GM23338 (cell line): ENCODE measurements around the gene PI4K2A. TPM values are rescaled to one million over a fixed set of nuclear protein-coding genes. Genes with fewer than 3 reads are reported as not detected.

ENCODE experiments used
- ATAC-seq: fragments of 200-7000 bp; cut with Tn5 transposase; 3 replicates; pipeline ENCODE4 v1.9.1; 2020
- DNase-seq: peaks from one replicate; pipeline ENCODE4 v3.0.0-alpha.2; 2015; ENCODE audit warnings: low spot score
- H2AFZ ChIP-seq: fragments of 200-600 bp; sonication (generic); 2 replicates; pipeline ENCODE4 v1.8.0; 2016; ENCODE audit warnings: antibody characterized with exemption, mild to moderate bottlenecking, moderate library complexity
- H3F3A ChIP-seq: fragments of 200-600 bp; sonication (generic); replicated peaks from 2 replicates; pipeline ENCODE4 v1.8.0; 2017; ENCODE audit warnings: antibody characterized with exemption, mixed run types, low read depth
- H3K27ac ChIP-seq: fragments of 200-600 bp; sonication (generic); 2 replicates; pipeline ENCODE4 v1.6.1; 2016; ENCODE audit warnings: low read depth
- H3K27me3 ChIP-seq: fragments of 200-600 bp; sonication (generic); 2 replicates; pipeline ENCODE4 v1.8.0; 2016; ENCODE audit warnings: mild to moderate bottlenecking, mixed run types, moderate library complexity; ENCODE audit not compliant: insufficient read depth
- H3K36me3 ChIP-seq: fragments of 200-600 bp; sonication (generic); 2 replicates; pipeline ENCODE4 v1.8.0; 2016; ENCODE audit warnings: mild to moderate bottlenecking; ENCODE audit not compliant: insufficient read depth
- H3K4me1 ChIP-seq: fragments of 200-600 bp; sonication (generic); 2 replicates; pipeline ENCODE4 v1.8.0; 2016; ENCODE audit warnings: mild to moderate bottlenecking, moderate library complexity; ENCODE audit not compliant: insufficient read depth
- H3K4me2 ChIP-seq: fragments of 200-600 bp; sonication (generic); 2 replicates; pipeline ENCODE4 v1.7.1; 2017; ENCODE audit warnings: mixed run types
- H3K4me3 ChIP-seq: fragments of 200-600 bp; sonication (generic); 2 replicates; pipeline ENCODE4 v1.6.1; 2016; ENCODE audit warnings: mixed run types
- H3K79me2 ChIP-seq: fragments of 200-600 bp; sonication (generic); replicated peaks from 2 replicates; pipeline ENCODE4 v1.8.0; 2017; ENCODE audit warnings: mild to moderate bottlenecking; ENCODE audit not compliant: insufficient read depth
- H3K9me2 ChIP-seq: fragments of 200-600 bp; sonication (generic); 2 replicates; pipeline ENCODE4 v1.8.0; 2017; ENCODE audit not compliant: insufficient read depth
- H4K20me1 ChIP-seq: fragments of 200-600 bp; sonication (generic); replicated peaks from 2 replicates; pipeline ENCODE4 v1.8.0; 2017; ENCODE audit warnings: mild to moderate bottlenecking; ENCODE audit not compliant: insufficient read depth
- H3K27ac Mint-ChIP-seq: 2 replicates; pipeline ENCODE4 v1.8.0; 2020; ENCODE audit warnings: inconsistent platforms, mild to moderate bottlenecking, moderate library complexity, mixed read lengths
- H3K27me3 Mint-ChIP-seq: 3 replicates; pipeline ENCODE4 v1.8.0; 2022; ENCODE audit warnings: low read depth, mild to moderate bottlenecking, moderate library complexity, mixed read lengths, inconsistent platforms; ENCODE audit not compliant: insufficient read depth, poor library complexity
- H3K36me3 Mint-ChIP-seq: 3 replicates; pipeline ENCODE4 v1.8.0; 2021; ENCODE audit warnings: low read depth, mild to moderate bottlenecking, inconsistent platforms, moderate library complexity, mixed read lengths
- H3K4me1 Mint-ChIP-seq: 3 replicates; pipeline ENCODE4 v1.8.0; 2020; ENCODE audit warnings: mild to moderate bottlenecking, inconsistent platforms, mixed read lengths
- H3K4me3 Mint-ChIP-seq: 3 replicates; pipeline ENCODE4 v1.8.0; 2021; ENCODE audit warnings: moderate library complexity, mild to moderate bottlenecking, inconsistent platforms, mixed read lengths
- H3K9me3 Mint-ChIP-seq: 3 replicates; pipeline ENCODE4 v1.8.0; 2020; ENCODE audit warnings: moderate library complexity, mild to moderate bottlenecking, inconsistent platforms, mixed read lengths
- CREB1 ChIP-seq: fragments of 250-450 bp; sonication (Bioruptor Pico); IDR thresholded peaks from 2 replicates; pipeline ENCODE4 v1.5.0; 2020; ENCODE audit warnings: low read depth, mild to moderate bottlenecking, moderate library complexity
- EZH2 ChIP-seq: fragments of 200-600 bp; sonication (generic); IDR thresholded peaks from one replicate; pipeline ENCODE4 v1.8.0; 2017; ENCODE audit warnings: antibody characterized with exemption, mild to moderate bottlenecking, low read depth; ENCODE audit not compliant: unreplicated experiment
- EZH2phosphoT487 ChIP-seq: fragments of 200-600 bp; sonication (generic); IDR thresholded peaks from one replicate; pipeline ENCODE4 v1.8.1; 2018; ENCODE audit warnings: antibody characterized with exemption; ENCODE audit not compliant: unreplicated experiment
- JUNB ChIP-seq: IDR thresholded peaks from one replicate; pipeline ENCODE4 v1.6.1; 2016; ENCODE audit warnings: antibody characterized with exemption; ENCODE audit not compliant: unreplicated experiment
- NANOG ChIP-seq: IDR thresholded peaks from 2 replicates; pipeline ENCODE4 v1.6.1; 2016; ENCODE audit warnings: antibody characterized with exemption, borderline replicate concordance
- POLR2AphosphoS5 ChIP-seq: IDR thresholded peaks from 2 replicates; pipeline ENCODE4 v1.6.1; 2016; ENCODE audit warnings: antibody characterized with exemption, low read depth
- STAT1 ChIP-seq: IDR thresholded peaks from one replicate; pipeline ENCODE4 v1.6.1; 2016; ENCODE audit warnings: antibody characterized with exemption; ENCODE audit not compliant: unreplicated experiment
- ZNF114 ChIP-seq: fragments of 250-450 bp; sonication (Bioruptor Pico); IDR thresholded peaks from 2 replicates; pipeline ENCODE4 v1.5.0; 2020; ENCODE audit warnings: mild to moderate bottlenecking, moderate library complexity
- ZNF331 ChIP-seq: fragments of 250-450 bp; sonication (Bioruptor Pico); IDR thresholded peaks from 2 replicates; pipeline ENCODE4 v1.5.0; 2020; ENCODE audit warnings: low read depth, mild to moderate bottlenecking, moderate library complexity
- polyA plus RNA-seq: library from polyadenylated mRNA; unstranded; fragments of >200 nt; fragmentation: Nextera tagmentation; extraction: Ambion mirVana; gene quantifications from 2 replicates; pipeline ENCODE4 v1.2.1, GENCODE V29; 2016
- total RNA-seq: library from RNA; depleted of rRNA; stranded (reverse); fragments of >200 nt; shearing (Covaris generic); gene quantifications from 2 replicates; pipeline ENCODE4 v1.2.3, GENCODE V29; 2014
- TF ChIP-seq, protein P1 (sequence below), 2 experiments: fragments of 200-600 bp in 1 of 2; sonication (generic) in 1 of 2; conservative IDR thresholded peaks; 2 replicates each; pipeline versions ENCODE4 v1.5.1 to v1.6.1; 2016 to 2017; ENCODE audit warnings: antibody characterized with exemption in 2 of 2, low read depth in 2 of 2, mild to moderate bottlenecking in 2 of 2, moderate library complexity in 1 of 2
- TF ChIP-seq, protein P2 (sequence below): IDR thresholded peaks from 2 replicates; pipeline ENCODE4 v1.6.1; 2016; ENCODE audit warnings: antibody characterized with exemption
- TF ChIP-seq, protein P3 (sequence below): IDR thresholded peaks from one replicate; pipeline ENCODE4 v1.6.1; 2018; ENCODE audit warnings: antibody characterized with exemption; ENCODE audit not compliant: unreplicated experiment
- TF ChIP-seq, protein P4 (sequence below): fragments of 250-450 bp; sonication (Bioruptor Pico); IDR thresholded peaks from 2 replicates; pipeline ENCODE4 v1.5.0; 2020; ENCODE audit warnings: mild to moderate bottlenecking, moderate library complexity

Gene PI4K2A
- total and polyA plus RNA-seq, 2 experiments from 2014 or later = 8.1 to 29.2 TPM

DNA sequence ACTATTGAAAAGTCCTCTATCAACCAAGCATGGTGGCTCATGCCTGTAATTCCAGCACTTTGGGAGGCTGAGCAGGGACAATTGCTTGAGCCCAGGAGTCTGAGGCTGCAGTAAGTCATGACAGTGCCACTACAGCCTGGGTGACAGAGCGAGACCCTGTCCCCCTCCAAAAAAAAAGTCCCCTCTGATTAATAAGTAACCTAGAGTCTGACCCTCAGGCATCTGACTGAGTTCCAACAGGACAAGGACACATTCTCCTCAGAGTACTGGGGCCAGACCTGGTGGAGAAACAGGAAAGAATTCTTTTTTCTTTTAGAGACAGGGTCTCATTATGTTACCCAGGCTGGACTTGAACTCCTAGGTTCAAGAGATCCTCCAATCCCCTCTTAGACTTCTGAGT, 17.2 kb upstream of the PI4K2A start (continued):
- TF ChIP-seq, protein P1, sequence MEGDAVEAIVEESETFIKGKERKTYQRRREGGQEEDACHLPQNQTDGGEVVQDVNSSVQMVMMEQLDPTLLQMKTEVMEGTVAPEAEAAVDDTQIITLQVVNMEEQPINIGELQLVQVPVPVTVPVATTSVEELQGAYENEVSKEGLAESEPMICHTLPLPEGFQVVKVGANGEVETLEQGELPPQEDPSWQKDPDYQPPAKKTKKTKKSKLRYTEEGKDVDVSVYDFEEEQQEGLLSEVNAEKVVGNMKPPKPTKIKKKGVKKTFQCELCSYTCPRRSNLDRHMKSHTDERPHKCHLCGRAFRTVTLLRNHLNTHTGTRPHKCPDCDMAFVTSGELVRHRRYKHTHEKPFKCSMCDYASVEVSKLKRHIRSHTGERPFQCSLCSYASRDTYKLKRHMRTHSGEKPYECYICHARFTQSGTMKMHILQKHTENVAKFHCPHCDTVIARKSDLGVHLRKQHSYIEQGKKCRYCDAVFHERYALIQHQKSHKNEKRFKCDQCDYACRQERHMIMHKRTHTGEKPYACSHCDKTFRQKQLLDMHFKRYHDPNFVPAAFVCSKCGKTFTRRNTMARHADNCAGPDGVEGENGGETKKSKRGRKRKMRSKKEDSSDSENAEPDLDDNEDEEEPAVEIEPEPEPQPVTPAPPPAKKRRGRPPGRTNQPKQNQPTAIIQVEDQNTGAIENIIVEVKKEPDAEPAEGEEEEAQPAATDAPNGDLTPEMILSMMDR (conservative IDR thresholded peaks at IDR 0.05; ENCODE audit: low read depth in 2 of 2) = no peak
- TF ChIP-seq POLR2AphosphoS5 = no peak
- TF ChIP-seq EZH2phosphoT487 = no peak

DNA sequence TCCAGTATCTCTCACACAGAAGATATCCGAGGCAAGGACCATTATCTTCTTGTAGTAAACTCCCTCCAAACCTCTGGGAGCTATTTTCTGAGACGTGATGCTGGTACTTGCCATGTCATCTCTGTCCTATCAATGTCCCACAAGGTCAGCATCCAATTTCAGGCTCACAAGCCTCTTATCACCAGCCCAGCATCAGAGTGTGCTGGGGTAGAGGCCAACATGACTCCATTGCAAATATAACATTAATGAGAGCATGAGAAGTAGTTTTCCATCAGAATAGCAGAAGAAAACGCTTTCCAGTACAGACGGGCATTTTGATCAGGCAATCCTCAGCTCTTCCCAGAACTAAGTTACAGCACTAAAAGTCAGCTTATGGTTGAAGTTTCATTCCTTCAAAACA, 12.7 kb upstream of the PI4K2A start:
- H3K36me3 ChIP-seq = no peaks in the 10 kb centered on the region
- ATAC-seq (no peak), DNase-seq (no peak)
- no peak overlapping the region for H2AFZ ChIP-seq
- H3K9me3 Mint-ChIP-seq = no peaks in the 10 kb centered on the region
- peaks cover 4% of the 10 kb centered on the region for H4K20me1 ChIP-seq
- no peak overlapping the region for H3K4me2 ChIP-seq
- 0 out of 2 replicates have a peak, but pooled peaks cover 3% of the 10 kb centered on the region for H3K4me1 ChIP-seq
- H3K4me1 Mint-ChIP-seq = peaks cover 2% of the 10 kb centered on the region; the same call in 1 of the 3 replicates
- H3K36me3 Mint-ChIP-seq = no peaks in the 10 kb centered on the region
- no peak overlapping the region for H3K27ac Mint-ChIP-seq
- H3K27me3 Mint-ChIP-seq = peaks cover 4% of the 10 kb centered on the region
- peaks cover 26% of the 10 kb centered on the region for H3K79me2 ChIP-seq
- H3K27me3 ChIP-seq = no peaks in the 10 kb centered on the region
- H3K4me3 Mint-ChIP-seq = no peak overlapping the region
- no peak overlapping the region for H3K27ac ChIP-seq
- no peak overlapping the region for H3K4me3 ChIP-seq
- no peaks in the 10 kb centered on the region for H3K9me2 ChIP-seq
- H3F3A ChIP-seq = no peaks in the 10 kb centered on the region
- TF ChIP-seq, protein P2, sequence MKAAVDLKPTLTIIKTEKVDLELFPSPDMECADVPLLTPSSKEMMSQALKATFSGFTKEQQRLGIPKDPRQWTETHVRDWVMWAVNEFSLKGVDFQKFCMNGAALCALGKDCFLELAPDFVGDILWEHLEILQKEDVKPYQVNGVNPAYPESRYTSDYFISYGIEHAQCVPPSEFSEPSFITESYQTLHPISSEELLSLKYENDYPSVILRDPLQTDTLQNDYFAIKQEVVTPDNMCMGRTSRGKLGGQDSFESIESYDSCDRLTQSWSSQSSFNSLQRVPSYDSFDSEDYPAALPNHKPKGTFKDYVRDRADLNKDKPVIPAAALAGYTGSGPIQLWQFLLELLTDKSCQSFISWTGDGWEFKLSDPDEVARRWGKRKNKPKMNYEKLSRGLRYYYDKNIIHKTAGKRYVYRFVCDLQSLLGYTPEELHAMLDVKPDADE = no peak
- TF ChIP-seq, protein P3, sequence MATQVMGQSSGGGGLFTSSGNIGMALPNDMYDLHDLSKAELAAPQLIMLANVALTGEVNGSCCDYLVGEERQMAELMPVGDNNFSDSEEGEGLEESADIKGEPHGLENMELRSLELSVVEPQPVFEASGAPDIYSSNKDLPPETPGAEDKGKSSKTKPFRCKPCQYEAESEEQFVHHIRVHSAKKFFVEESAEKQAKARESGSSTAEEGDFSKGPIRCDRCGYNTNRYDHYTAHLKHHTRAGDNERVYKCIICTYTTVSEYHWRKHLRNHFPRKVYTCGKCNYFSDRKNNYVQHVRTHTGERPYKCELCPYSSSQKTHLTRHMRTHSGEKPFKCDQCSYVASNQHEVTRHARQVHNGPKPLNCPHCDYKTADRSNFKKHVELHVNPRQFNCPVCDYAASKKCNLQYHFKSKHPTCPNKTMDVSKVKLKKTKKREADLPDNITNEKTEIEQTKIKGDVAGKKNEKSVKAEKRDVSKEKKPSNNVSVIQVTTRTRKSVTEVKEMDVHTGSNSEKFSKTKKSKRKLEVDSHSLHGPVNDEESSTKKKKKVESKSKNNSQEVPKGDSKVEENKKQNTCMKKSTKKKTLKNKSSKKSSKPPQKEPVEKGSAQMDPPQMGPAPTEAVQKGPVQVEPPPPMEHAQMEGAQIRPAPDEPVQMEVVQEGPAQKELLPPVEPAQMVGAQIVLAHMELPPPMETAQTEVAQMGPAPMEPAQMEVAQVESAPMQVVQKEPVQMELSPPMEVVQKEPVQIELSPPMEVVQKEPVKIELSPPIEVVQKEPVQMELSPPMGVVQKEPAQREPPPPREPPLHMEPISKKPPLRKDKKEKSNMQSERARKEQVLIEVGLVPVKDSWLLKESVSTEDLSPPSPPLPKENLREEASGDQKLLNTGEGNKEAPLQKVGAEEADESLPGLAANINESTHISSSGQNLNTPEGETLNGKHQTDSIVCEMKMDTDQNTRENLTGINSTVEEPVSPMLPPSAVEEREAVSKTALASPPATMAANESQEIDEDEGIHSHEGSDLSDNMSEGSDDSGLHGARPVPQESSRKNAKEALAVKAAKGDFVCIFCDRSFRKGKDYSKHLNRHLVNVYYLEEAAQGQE = no peak
- TF ChIP-seq, protein P4, sequence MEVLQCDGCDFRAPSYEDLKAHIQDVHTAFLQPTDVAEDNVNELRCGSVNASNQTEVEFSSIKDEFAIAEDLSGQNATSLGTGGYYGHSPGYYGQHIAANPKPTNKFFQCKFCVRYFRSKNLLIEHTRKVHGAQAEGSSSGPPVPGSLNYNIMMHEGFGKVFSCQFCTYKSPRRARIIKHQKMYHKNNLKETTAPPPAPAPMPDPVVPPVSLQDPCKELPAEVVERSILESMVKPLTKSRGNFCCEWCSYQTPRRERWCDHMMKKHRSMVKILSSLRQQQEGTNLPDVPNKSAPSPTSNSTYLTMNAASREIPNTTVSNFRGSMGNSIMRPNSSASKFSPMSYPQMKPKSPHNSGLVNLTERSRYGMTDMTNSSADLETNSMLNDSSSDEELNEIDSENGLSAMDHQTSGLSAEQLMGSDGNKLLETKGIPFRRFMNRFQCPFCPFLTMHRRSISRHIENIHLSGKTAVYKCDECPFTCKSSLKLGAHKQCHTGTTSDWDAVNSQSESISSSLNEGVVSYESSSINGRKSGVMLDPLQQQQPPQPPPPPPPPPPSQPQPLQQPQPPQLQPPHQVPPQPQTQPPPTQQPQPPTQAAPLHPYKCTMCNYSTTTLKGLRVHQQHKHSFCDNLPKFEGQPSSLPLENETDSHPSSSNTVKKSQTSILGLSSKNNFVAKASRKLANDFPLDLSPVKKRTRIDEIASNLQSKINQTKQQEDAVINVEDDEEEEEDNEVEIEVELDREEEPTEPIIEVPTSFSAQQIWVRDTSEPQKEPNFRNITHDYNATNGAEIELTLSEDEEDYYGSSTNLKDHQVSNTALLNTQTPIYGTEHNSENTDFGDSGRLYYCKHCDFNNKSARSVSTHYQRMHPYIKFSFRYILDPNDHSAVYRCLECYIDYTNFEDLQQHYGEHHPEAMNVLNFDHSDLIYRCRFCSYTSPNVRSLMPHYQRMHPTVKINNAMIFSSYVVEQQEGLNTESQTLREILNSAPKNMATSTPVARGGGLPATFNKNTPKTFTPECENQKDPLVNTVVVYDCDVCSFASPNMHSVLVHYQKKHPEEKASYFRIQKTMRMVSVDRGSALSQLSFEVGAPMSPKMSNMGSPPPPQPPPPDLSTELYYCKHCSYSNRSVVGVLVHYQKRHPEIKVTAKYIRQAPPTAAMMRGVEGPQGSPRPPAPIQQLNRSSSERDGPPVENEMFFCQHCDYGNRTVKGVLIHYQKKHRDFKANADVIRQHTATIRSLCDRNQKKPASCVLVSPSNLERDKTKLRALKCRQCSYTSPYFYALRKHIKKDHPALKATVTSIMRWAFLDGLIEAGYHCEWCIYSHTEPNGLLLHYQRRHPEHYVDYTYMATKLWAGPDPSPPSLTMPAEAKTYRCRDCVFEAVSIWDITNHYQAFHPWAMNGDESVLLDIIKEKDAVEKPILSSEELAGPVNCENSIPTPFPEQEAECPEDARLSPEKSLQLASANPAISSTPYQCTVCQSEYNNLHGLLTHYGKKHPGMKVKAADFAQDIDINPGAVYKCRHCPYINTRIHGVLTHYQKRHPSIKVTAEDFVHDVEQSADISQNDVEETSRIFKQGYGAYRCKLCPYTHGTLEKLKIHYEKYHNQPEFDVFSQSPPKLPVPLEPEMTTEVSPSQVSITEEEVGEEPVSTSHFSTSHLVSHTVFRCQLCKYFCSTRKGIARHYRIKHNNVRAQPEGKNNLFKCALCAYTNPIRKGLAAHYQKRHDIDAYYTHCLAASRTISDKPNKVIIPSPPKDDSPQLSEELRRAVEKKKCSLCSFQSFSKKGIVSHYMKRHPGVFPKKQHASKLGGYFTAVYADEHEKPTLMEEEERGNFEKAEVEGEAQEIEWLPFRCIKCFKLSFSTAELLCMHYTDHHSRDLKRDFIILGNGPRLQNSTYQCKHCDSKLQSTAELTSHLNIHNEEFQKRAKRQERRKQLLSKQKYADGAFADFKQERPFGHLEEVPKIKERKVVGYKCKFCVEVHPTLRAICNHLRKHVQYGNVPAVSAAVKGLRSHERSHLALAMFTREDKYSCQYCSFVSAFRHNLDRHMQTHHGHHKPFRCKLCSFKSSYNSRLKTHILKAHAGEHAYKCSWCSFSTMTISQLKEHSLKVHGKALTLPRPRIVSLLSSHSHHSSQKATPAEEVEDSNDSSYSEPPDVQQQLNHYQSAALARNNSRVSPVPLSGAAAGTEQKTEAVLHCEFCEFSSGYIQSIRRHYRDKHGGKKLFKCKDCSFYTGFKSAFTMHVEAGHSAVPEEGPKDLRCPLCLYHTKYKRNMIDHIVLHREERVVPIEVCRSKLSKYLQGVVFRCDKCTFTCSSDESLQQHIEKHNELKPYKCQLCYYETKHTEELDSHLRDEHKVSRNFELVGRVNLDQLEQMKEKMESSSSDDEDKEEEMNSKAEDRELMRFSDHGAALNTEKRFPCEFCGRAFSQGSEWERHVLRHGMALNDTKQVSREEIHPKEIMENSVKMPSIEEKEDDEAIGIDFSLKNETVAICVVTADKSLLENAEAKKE (CRISPR knock-in tag) = no peak
- TF ChIP-seq STAT1 (no peak), EZH2 (no peak), ZNF331 (no peak), ZNF114 (CRISPR knock-in tag) (no peak), CREB1 (CRISPR knock-in tag) (no peak), POLR2AphosphoS5 (no peak), EZH2phosphoT487 (no peak), JUNB (no peak), NANOG (no peak)
